Activated CD8-positive, alpha-beta T cell treated with anti-CD3 and anti-CD28 coated beads for 36 hours (primary cell): ENCODE data around the gene BARX1. TPM values are rescaled to one million over a fixed set of nuclear protein-coding genes. Genes with fewer than 3 reads are reported as not detected.

ENCODE experiments used
- ATAC-seq: fragments of 200-7000 bp; cut with Tn5 transposase; one replicate; pipeline ENCODE4 v1.10.0; 2021; ENCODE audit warnings: mild to moderate bottlenecking, moderate library complexity
- CTCF ChIA-PET: fragments of 350-600 bp; sonication (Branson Sonifier 250); formaldehyde crosslinking; loops from one replicate; lab custom pipeline; 2021; ENCODE audit warnings: antibody characterized with exemption; lab: Charles Lee
- POLR2A ChIA-PET: fragments of 350-600 bp; sonication (Branson Sonifier 250); formaldehyde crosslinking; loops from one replicate; lab custom pipeline; 2021; ENCODE audit warnings: antibody characterized with exemption; lab: Charles Lee
- DNase-seq: peaks from one replicate; pipeline ENCODE4 v3.0.0-alpha.2; 2020
- H3K27ac Mint-ChIP-seq: one replicate; pipeline ENCODE4 v1.8.0; 2021; ENCODE audit warnings: mild to moderate bottlenecking, mixed read lengths
- H3K27me3 Mint-ChIP-seq: one replicate; pipeline ENCODE4 v1.8.0; 2021; ENCODE audit warnings: mixed read lengths
- H3K36me3 Mint-ChIP-seq: one replicate; pipeline ENCODE4 v1.8.0; 2021; ENCODE audit warnings: low read depth, mixed read lengths
- H3K4me1 Mint-ChIP-seq: one replicate; pipeline ENCODE4 v1.8.0; 2021; ENCODE audit warnings: low read depth, mixed read lengths
- H3K4me3 Mint-ChIP-seq: one replicate; pipeline ENCODE4 v1.8.0; 2021; ENCODE audit warnings: mild to moderate bottlenecking, moderate library complexity, mixed read lengths
- H3K9me3 Mint-ChIP-seq: one replicate; pipeline ENCODE4 v1.8.0; 2021; ENCODE audit warnings: mixed read lengths
- intact Hi-C: fragments of 100-400 bp; cut with micrococcal nuclease; formaldehyde crosslinking; loops from one replicate; pipeline ENCODE4 v1.10.0; 2022
- total RNA-seq, 2 experiments: library from RNA; stranded (reverse); gene quantifications; one replicate each; pipeline ENCODE4 v1.2.3, GENCODE V29; 2021
- TF ChIP-seq, protein P1 (sequence below): fragments of 200-600 bp; IDR thresholded peaks from one replicate; pipeline ENCODE4 v1.8.0; 2022; ENCODE audit warnings: antibody characterized with exemption, mild to moderate bottlenecking

Gene BARX1
- total RNA-seq, 2 experiments from 2014 or later: 6.6 to 7.6 TPM

DNA sequence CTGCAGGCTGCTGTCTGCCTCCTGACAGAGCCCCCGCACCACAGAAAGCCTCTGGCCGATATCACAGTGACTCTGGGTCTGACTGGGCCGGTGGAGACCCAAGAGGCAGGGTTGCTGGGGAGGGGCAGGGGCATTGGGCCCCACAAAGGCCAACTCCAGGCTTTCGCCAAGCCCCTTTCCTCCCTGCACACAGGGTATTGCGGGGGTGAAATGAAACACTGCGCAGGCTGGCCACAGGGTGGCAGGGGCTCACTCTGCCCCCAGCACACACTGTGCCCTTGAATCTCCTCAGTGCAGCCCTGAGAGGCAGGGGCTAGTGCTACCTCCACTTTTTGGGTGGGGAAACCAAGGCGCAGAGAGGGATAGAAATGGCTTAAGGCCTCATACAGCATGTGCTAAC is 44.6 kb downstream of the BARX1 start:
- intact Hi-C loops: no loop called here
- no peak overlapping the region for H3K4me3 Mint-ChIP-seq
- CTCF ChIA-PET: no interaction called here

DNA sequence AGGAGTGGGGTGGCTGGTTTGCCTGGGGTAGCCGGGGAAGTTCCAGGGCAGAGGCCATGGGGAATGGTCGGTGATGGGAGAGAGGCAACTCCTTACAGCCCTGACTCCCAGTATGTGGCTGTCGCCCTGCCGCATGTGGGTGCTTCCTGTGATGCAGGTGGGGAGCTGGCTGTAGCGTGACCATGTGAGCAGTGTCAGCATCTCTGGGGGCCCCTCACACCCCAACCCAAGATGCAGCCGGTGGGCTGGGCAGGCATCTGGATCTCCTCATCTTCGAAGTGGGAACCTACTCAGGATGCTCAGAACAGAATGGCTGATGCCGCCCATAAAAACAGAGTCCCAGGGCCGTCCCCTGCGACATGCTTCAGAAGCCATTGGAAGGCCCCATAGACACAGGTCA is 45.0 kb downstream of the BARX1 start:
- no peaks in the 10 kb centered on the region for H3K4me1 Mint-ChIP-seq
- CTCF ChIA-PET: no interaction called here
- no peak for ATAC-seq
- peaks cover 10% of the 10 kb centered on the region for H3K27me3 Mint-ChIP-seq
- TF ChIP-seq, protein P1, sequence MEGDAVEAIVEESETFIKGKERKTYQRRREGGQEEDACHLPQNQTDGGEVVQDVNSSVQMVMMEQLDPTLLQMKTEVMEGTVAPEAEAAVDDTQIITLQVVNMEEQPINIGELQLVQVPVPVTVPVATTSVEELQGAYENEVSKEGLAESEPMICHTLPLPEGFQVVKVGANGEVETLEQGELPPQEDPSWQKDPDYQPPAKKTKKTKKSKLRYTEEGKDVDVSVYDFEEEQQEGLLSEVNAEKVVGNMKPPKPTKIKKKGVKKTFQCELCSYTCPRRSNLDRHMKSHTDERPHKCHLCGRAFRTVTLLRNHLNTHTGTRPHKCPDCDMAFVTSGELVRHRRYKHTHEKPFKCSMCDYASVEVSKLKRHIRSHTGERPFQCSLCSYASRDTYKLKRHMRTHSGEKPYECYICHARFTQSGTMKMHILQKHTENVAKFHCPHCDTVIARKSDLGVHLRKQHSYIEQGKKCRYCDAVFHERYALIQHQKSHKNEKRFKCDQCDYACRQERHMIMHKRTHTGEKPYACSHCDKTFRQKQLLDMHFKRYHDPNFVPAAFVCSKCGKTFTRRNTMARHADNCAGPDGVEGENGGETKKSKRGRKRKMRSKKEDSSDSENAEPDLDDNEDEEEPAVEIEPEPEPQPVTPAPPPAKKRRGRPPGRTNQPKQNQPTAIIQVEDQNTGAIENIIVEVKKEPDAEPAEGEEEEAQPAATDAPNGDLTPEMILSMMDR: no peak
- no peak for DNase-seq
- H3K9me3 Mint-ChIP-seq: no peaks in the 10 kb centered on the region
- H3K27ac Mint-ChIP-seq: no peak overlapping the region
- no peak overlapping the region for H3K4me3 Mint-ChIP-seq
- H3K36me3 Mint-ChIP-seq: no peaks in the 10 kb centered on the region
- POLR2A ChIA-PET: no interaction called here
- intact Hi-C loops: no loop called here

More for the DNA sequence above, 44.6 kb downstream of the BARX1 start:
- no peaks in the 10 kb centered on the region for H3K36me3 Mint-ChIP-seq
- DNase-seq (no peak), ATAC-seq (no peak)
- H3K4me1 Mint-ChIP-seq: no peaks in the 10 kb centered on the region
- POLR2A ChIA-PET: no interaction called here
- no peaks in the 10 kb centered on the region for H3K9me3 Mint-ChIP-seq
- no peak overlapping the region for H3K27ac Mint-ChIP-seq
- TF ChIP-seq, protein P1: no peak
- peaks cover 10% of the 10 kb centered on the region for H3K27me3 Mint-ChIP-seq

DNA sequence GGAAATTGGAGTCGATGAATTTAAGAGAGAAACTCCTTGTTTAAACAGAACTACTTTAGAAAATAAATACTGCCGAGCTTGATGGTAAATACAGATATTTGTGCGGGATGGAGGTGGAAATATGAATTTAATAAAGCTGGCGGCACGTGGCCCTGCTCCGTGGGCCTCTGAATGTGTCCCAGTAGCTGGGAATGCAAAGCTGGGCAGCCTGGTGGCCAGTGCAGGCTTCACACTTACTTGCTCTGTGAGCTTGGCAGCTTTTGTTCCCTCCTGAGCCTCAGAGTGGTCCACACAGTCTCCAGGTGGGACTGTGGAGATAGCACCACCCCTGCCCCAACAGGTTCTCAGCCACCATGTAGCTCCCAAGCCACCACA is 45.9 kb downstream of the BARX1 start:
- ChIA-PET CTCF (interaction anchor here (1.2 kb wide), 1 partner anchor 228 kb away, joined by 3 read pairs; no protein-coding TSS in a partner anchor), POLR2A (no interaction called here)
- no peak overlapping the region for H3K4me3 Mint-ChIP-seq
- no peaks in the 10 kb centered on the region for H3K36me3 Mint-ChIP-seq
- H3K9me3 Mint-ChIP-seq: no peaks in the 10 kb centered on the region
- ATAC-seq (no peak), DNase-seq (no peak)
- no peaks in the 10 kb centered on the region for H3K4me1 Mint-ChIP-seq
- H3K27me3 Mint-ChIP-seq: peaks cover 10% of the 10 kb centered on the region
- intact Hi-C loops: no loop called here
- no peak overlapping the region for H3K27ac Mint-ChIP-seq
- TF ChIP-seq, protein P1: no peak

DNA sequence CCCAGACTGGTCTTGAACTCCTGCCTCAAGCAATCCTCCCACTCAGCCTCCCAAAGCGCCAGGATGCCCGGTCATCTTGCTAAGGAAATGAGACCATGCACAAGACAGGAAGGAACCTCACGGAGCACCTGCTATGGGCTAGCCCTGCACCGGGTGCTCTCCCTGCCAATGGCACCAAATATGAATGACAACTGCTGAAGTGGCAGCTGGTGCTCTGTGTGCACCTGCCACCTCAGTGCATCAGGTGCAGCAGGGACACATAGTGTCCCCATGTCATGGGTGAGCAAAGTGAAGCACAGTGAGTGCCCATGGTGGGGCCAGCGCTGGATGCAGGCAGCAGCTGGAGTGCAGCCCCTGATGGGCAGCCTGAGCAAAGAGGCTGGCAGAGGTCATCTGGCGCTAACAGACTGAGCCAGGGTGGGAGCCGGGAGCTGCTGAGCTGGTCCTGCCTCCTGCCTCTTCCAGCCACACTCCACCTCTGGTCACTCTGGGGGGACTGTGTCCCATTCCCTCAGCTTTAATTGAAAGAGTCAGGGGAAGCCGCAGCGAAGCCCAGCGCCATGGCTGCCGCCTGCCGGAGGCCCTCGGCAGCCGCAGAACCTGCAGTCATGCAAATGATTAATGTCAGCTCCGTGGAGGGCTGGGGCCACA is 46.4 kb downstream of the BARX1 start:
- Mint-ChIP-seq H3K4me3 (no peak overlapping the region), H3K36me3 (no peaks in the 10 kb centered on the region), H3K27ac (no peak overlapping the region), H3K9me3 (no peaks in the 10 kb centered on the region), H3K27me3 (peaks cover 10% of the 10 kb centered on the region), H3K4me1 (no peaks in the 10 kb centered on the region)
- TF ChIP-seq, protein P1: no peak
- ChIA-PET POLR2A (no interaction called here), CTCF (interaction anchor here (1.2 kb wide), 1 partner anchor 228 kb away, joined by 3 read pairs; no protein-coding TSS in a partner anchor)
- ATAC-seq (no peak), DNase-seq (peak; percentile 27)
- intact Hi-C loops: no loop called here

DNA sequence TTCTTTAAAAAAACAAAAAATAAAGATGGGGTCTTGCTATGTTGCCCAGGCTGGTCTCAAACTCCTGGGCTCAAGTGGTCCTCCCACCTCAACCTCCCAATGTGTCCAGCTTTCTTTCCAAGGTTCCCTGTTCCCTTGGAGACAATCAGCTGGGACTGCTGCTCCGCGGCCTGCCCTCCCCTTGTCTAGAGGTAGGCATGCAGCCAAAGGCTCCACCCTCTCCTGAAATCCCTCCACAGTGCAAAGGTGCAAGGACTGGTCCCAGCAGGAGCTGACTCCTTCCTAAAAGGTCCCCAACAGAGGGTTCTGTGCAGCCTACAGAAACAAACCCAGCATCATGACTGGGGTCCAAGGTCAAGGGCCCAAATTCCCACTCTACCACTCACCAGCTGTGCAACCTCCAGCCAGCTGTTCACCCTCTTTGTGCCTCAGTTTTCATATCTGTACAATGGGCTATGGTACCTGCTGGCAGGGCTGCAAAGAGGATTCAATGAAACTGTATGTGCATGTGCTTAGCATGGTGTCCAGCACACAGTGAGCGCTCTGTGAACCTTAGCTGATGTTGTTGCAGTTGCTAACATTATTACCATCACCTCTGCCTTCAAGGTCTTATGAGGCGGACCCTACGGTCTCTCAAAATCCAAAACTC is 47.5 kb downstream of the BARX1 start:
- no peak overlapping the region for H3K27ac Mint-ChIP-seq
- no peaks in the 10 kb centered on the region for H3K9me3 Mint-ChIP-seq
- intact Hi-C loops: no loop called here
- ATAC-seq (no peak), DNase-seq (no peak)
- TF ChIP-seq, protein P1: no peak
- no peak overlapping the region for H3K4me3 Mint-ChIP-seq
- no peaks in the 10 kb centered on the region for H3K4me1 Mint-ChIP-seq
- H3K27me3 Mint-ChIP-seq: peaks cover 10% of the 10 kb centered on the region
- no peaks in the 10 kb centered on the region for H3K36me3 Mint-ChIP-seq
- ChIA-PET CTCF (no interaction called here), POLR2A (no interaction called here)
